VCaP (cell line): ENCODE data around the gene MOB3C.

Source experiments
- H3K27ac ChIP-seq: fragments of 450-650 bp; 2 replicates; pipeline ENCODE4 v1.5.1; 2017
- CTCF ChIP-seq: fragments of 450-650 bp; conservative IDR thresholded peaks from 2 replicates; pipeline ENCODE4 v1.5.1; 2017; ENCODE audit warnings: mild to moderate bottlenecking, moderate library complexity

The MOB3C gene

GRCh38 chr1:46589529-46589928, 27.1 kb downstream of the MOB3C start:
- no peak overlapping the region for H3K27ac ChIP-seq
- TF ChIP-seq CTCF, result no peak

- no peak for TF ChIP-seq CTCF
- no peak overlapping the region for H3K27ac ChIP-seq
Measured at GRCh38 chr1:46587069-46587468, 29.5 kb downstream of the MOB3C start.

GRCh38 chr1:46585312-46585938, 31.2 kb downstream of the MOB3C start:
- no peak overlapping the region for H3K27ac ChIP-seq
- TF ChIP-seq CTCF, result no peak

GRCh38 chr1:46583494-46583893, 33.1 kb downstream of the MOB3C start:
- no peak for TF ChIP-seq CTCF
- no peak overlapping the region for H3K27ac ChIP-seq

GRCh38 chr1:46582972-46583371, 33.6 kb downstream of the MOB3C start:
- no peak for TF ChIP-seq CTCF
- no peak overlapping the region for H3K27ac ChIP-seq

GRCh38 chr1:46581681-46582455, 34.7 kb downstream of the MOB3C start:
- TF ChIP-seq CTCF, result no peak
- no peak overlapping the region for H3K27ac ChIP-seq

- no peak overlapping the region for H3K27ac ChIP-seq
- no peak for TF ChIP-seq CTCF
Measured at GRCh38 chr1:46580140-46580903, 36.3 kb downstream of the MOB3C start.
